HepG2 (cell line): ENCODE results near the gene AARS2. TPM values are rescaled to one million over a fixed set of nuclear protein-coding genes. Genes with fewer than 3 reads are reported as not detected.
A peak's percentile ranks its signal among the peaks of the same experiment; 100 is the strongest.

Experiments
- KAT8 ChIP-seq: IDR thresholded peaks from 2 replicates; pipeline ENCODE4 v1.6.1; 2016; ENCODE audit warnings: missing genetic modification reagents, missing compliant biosample characterization
- KLF12 ChIP-seq: sonication (generic); formaldehyde crosslinking; IDR thresholded peaks from 2 replicates; pipeline ENCODE4 v1.4.0; 2020; ENCODE audit warnings: missing genetic modification reagents, borderline replicate concordance
- NFIB ChIP-seq: sonication (generic); formaldehyde crosslinking; IDR thresholded peaks from 2 replicates; pipeline ENCODE4 v1.9.0; 2021; ENCODE audit warnings: missing genetic modification reagents, mild to moderate bottlenecking, borderline replicate concordance
- RARA ChIP-seq: IDR thresholded peaks from 2 replicates; pipeline ENCODE4 v1.6.1; 2016; ENCODE audit warnings: missing genetic modification reagents, missing compliant biosample characterization
- TBX3 ChIP-seq: fragments of 450-650 bp; IDR thresholded peaks from 2 replicates; pipeline ENCODE4 v1.6.1; 2017; ENCODE audit warnings: antibody characterized with exemption, mild to moderate bottlenecking, inconsistent platforms, borderline replicate concordance
- YEATS2 ChIP-seq: sonication (generic); formaldehyde crosslinking; IDR thresholded peaks from 2 replicates; pipeline ENCODE4 v1.4.0; 2020; ENCODE audit warnings: missing genetic modification reagents, borderline replicate concordance
- ZBTB33 ChIP-seq: sonication (generic); formaldehyde crosslinking; IDR thresholded peaks from 2 replicates; pipeline ENCODE4 v1.4.0; 2020; ENCODE audit warnings: missing genetic modification reagents
- ZBTB49 ChIP-seq: sonication (generic); formaldehyde crosslinking; IDR thresholded peaks from 2 replicates; pipeline ENCODE4 v1.4.0; 2020; ENCODE audit warnings: missing genetic modification reagents, borderline replicate concordance
- ZBTB7B ChIP-seq: sonication (generic); formaldehyde crosslinking; IDR thresholded peaks from 2 replicates; pipeline ENCODE4 v1.4.0; 2020; ENCODE audit warnings: missing genetic modification reagents
- ZC3H4 ChIP-seq: sonication (generic); formaldehyde crosslinking; IDR thresholded peaks from 2 replicates; pipeline ENCODE4 v1.4.0; 2020; ENCODE audit warnings: missing genetic modification reagents, borderline replicate concordance
- ZFP90 ChIP-seq: sonication (generic); formaldehyde crosslinking; IDR thresholded peaks from 2 replicates; pipeline ENCODE4 v1.8.0; 2022; ENCODE audit warnings: missing genetic modification reagents, mild to moderate bottlenecking, inconsistent platforms, borderline replicate concordance
- ZNF468 ChIP-seq: sonication (generic); formaldehyde crosslinking; IDR thresholded peaks from 2 replicates; pipeline ENCODE4 v1.8.0; 2022; ENCODE audit warnings: mild to moderate bottlenecking, moderate library complexity, missing genetic modification reagents
- ZNF563 ChIP-seq: sonication (generic); formaldehyde crosslinking; IDR thresholded peaks from 2 replicates; pipeline ENCODE4 v1.8.0; 2022; ENCODE audit warnings: mild to moderate bottlenecking, moderate library complexity, missing genetic modification reagents
- ZNF614 ChIP-seq: IDR thresholded peaks from 2 replicates; pipeline ENCODE4 v1.6.1; 2018; ENCODE audit warnings: missing biosample characterization, missing genetic modification reagents, inconsistent platforms, borderline replicate concordance
- ZNF687 ChIP-seq: sonication (generic); formaldehyde crosslinking; IDR thresholded peaks from 2 replicates; pipeline ENCODE4 v1.5.1; 2020; ENCODE audit warnings: mild to moderate bottlenecking, missing genetic modification reagents, moderate library complexity
- ZNF75D ChIP-seq: sonication (generic); formaldehyde crosslinking; IDR thresholded peaks from 2 replicates; pipeline ENCODE4 v1.8.1; 2023; ENCODE audit warnings: missing genetic modification reagents, mild to moderate bottlenecking, borderline replicate concordance
- ZNF816 ChIP-seq: sonication (generic); formaldehyde crosslinking; IDR thresholded peaks from 2 replicates; pipeline ENCODE4 v1.8.0; 2022; ENCODE audit warnings: missing genetic modification reagents, mild to moderate bottlenecking, borderline replicate concordance
- ZNF879 ChIP-seq: sonication (generic); formaldehyde crosslinking; IDR thresholded peaks from 2 replicates; pipeline ENCODE4 v1.8.1; 2023; ENCODE audit warnings: missing genetic modification reagents
- polyA plus RNA-seq, 8 experiments: library from polyadenylated mRNA; depleted of rRNA in 3 of 8; stranded (reverse) in 7 of 8; unstranded in 1 of 8; fragments of >200 nt; fragmentation: Illumina TruSeq in 4 of 8; extraction: Trizol in 4 of 8; gene quantifications; 2 replicates each; pipeline versions ENCODE4 v1.2.1 to v1.2.3, GENCODE V29; 2011 to 2016; ENCODE audit warnings: low read depth in 4 of 8, missing spikeins in 1 of 8, mixed read lengths in 1 of 8; ENCODE audit not compliant: insufficient read depth in 1 of 8
- total RNA-seq, 5 experiments: library from RNA; depleted of rRNA; stranded (reverse); fragments of >200 nt; fragmentation: Illumina TruSeq; extraction: Trizol; gene quantifications; 2 replicates each; pipeline ENCODE4 v1.2.3, GENCODE V29; 2016; ENCODE audit warnings: low read depth in 1 of 5

Gene AARS2
- total and polyA plus RNA-seq, 2 of the 13 experiments (the other 11 are each of a cell fraction or from before 2014, with no cell fraction given) = 7.5 to 24.1 TPM

GRCh38 chr6:44304282-44305199 lies 8.6 kb downstream of the AARS2 start (continued):
- TF ChIP-seq ZNF687 (CRISPR knock-in tag) = peak; percentile 60
- TF ChIP-seq ZC3H4 = no peak
- TF ChIP-seq ZNF563 (CRISPR knock-in tag) = no peak
- peak; percentile 83 for TF ChIP-seq ZBTB33 (CRISPR knock-in tag)
- no peak for TF ChIP-seq KLF12 (CRISPR knock-in tag)
- TF ChIP-seq ZBTB7B (CRISPR knock-in tag) = no peak; the same call in 1 of the 2 replicates
- TF ChIP-seq ZBTB49 (CRISPR knock-in tag) = no peak
- no peak for TF ChIP-seq ZNF75D (CRISPR knock-in tag)
- TF ChIP-seq RARA (CRISPR knock-in tag) = no peak
- TF ChIP-seq ZNF614 (CRISPR knock-in tag) = peak; percentile 33; the same call in 1 of the 2 replicates
- 0 out of 2 replicates have a peak, but pooled peaks have one; percentile 83 for TF ChIP-seq NFIB (CRISPR knock-in tag)
- no peak for TF ChIP-seq ZNF816 (CRISPR knock-in tag)
- no peak for TF ChIP-seq TBX3
- 0 out of 2 replicates have a peak, but pooled peaks have one; percentile 35 for TF ChIP-seq ZFP90
- no peak for TF ChIP-seq ZNF468 (CRISPR knock-in tag)
- no peak for TF ChIP-seq ZNF879 (CRISPR knock-in tag)
- TF ChIP-seq YEATS2 (CRISPR knock-in tag) = 0 out of 2 replicates have a peak, but pooled peaks have one; percentile 33
- 0 out of 2 replicates have a peak, but pooled peaks have one; percentile 19 for TF ChIP-seq KAT8
